ENCODE data around the gene TGFBR3.
A peak's percentile ranks its signal among the peaks of the same experiment; 100 is the strongest.

The TGFBR3 gene

DNA sequence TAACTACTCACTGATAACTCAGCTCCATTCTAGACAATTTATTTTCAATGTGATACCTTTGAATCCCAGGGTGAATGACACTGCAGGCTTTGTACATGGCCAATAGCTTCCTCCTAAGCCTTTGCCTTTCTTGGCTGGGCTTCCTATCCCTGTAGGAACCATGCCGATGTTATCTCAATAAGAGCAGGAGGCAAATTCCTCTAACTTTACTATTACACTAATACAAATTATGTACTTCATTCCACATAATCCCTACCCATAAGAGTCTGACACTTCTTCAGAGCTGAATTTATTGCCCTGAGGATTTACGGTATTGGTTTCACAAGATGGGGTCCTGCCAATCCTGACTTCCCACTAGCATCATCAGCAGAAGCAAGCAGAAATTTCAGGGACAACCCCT is 14.0 kb downstream of the TGFBR3 start:
- 81% methylated on average over 2 of the region's 2 CpGs for WGBS
- no peak overlapping the region for H2BK15ac ChIP-seq (ENCODE audit: low read depth, poor library complexity, severe bottlenecking)
- no peak overlapping the region for H2BK5ac ChIP-seq (ENCODE audit: low read depth, low read length, poor library complexity, severe bottlenecking)
- DNase-seq = no peak
- H2BK120ac ChIP-seq (ENCODE audit: low read depth, low read length) = no peak overlapping the region
- peak overlapping the region; percentile 23 for H3K9ac ChIP-seq (ENCODE audit: low read length)
- no peak overlapping the region for H3K18ac ChIP-seq (ENCODE audit: low read depth in 1 of 2, low read length in 2 of 2)
- no peak overlapping the region for H4K91ac ChIP-seq (ENCODE audit: low read length)
- peaks cover 55% of the 10 kb centered on the region for H3K79me1 ChIP-seq (replicated peaks; ENCODE audit: low read length, poor library complexity, severe bottlenecking)
- H3K4me3 ChIP-seq (ENCODE audit: insufficient read depth in 1 of 2, low read depth in 1 of 2, low read length in 2 of 2) = peak overlapping the region in 1 of 2 experiments; percentile 44
- no peak overlapping the region for H3K23ac ChIP-seq (ENCODE audit: low read length in 2 of 2)
- H2AFZ ChIP-seq (ENCODE audit: low read depth, low read length) = no peak overlapping the region
- no peaks in the 10 kb centered on the region for H3K27me3 ChIP-seq (ENCODE audit: control insufficient read depth in 1 of 2, insufficient read depth in 1 of 2, low read length in 2 of 2)
- no peak overlapping the region for H4K8ac ChIP-seq (ENCODE audit: low read length)
- H3K9me3 ChIP-seq (ENCODE audit: control insufficient read depth, low read length) = no peaks in the 10 kb centered on the region
- peaks cover 8% of the 10 kb centered on the region for H3K4me1 ChIP-seq (ENCODE audit: control insufficient read depth, insufficient read depth, low read depth, low read length)
- no peak overlapping the region for H3K4me2 ChIP-seq (ENCODE audit: low read length, poor library complexity, severe bottlenecking)
- H2BK12ac ChIP-seq (ENCODE audit: low read length in 2 of 2) = no peak overlapping the region
- H3K27ac ChIP-seq (ENCODE audit: low read length, poor library complexity, severe bottlenecking) = no peak overlapping the region
- H2AK5ac ChIP-seq (ENCODE audit: low read length, severe bottlenecking) = no peak overlapping the region
- H3K4ac ChIP-seq (ENCODE audit: low read depth in 1 of 2, low read length in 2 of 2) = no peak overlapping the region
- peaks cover 0 to 45% of the 10 kb centered on the region in 2 experiments for H3K36me3 ChIP-seq (ENCODE audit: control insufficient read depth in 1 of 2, insufficient read depth in 2 of 2, low read depth in 1 of 2, low read length in 2 of 2)
- H3K14ac ChIP-seq (ENCODE audit: low read length in 2 of 2) = no peak overlapping the region

DNA sequence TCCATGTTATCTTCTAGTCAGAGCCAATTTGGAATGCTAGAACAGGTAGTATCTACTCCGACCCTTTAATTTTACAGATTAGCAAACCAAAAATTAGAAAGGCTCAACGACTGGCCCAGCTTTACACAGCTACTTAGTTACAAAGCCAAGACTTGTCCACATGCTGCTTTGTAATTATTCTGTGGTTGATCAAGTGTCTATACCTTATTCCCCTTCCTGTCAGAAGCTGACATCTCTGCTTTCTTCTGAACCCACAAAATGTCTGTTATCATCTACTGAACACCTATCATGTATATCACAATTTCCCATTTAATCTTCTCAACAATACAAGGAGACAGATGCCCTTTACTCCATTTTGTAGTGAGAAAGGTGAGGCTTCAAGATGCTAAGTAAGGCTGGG is 15.6 kb downstream of the TGFBR3 start:
- DNase-seq = no peak
- no peak overlapping the region for H2BK15ac ChIP-seq (ENCODE audit: low read depth, poor library complexity, severe bottlenecking)
- no peak overlapping the region for H3K23ac ChIP-seq (ENCODE audit: low read length in 2 of 2)
- no peak overlapping the region for H3K4me2 ChIP-seq (ENCODE audit: low read length, poor library complexity, severe bottlenecking)
- no peaks in the 10 kb centered on the region for H3K27me3 ChIP-seq (ENCODE audit: control insufficient read depth in 1 of 2, insufficient read depth in 1 of 2, low read length in 2 of 2)
- no peaks in the 10 kb centered on the region for H3K9me3 ChIP-seq (ENCODE audit: control insufficient read depth, low read length)
- no peak overlapping the region for H2BK5ac ChIP-seq (ENCODE audit: low read depth, low read length, poor library complexity, severe bottlenecking)
- H3K36me3 ChIP-seq (ENCODE audit: control insufficient read depth in 1 of 2, insufficient read depth in 2 of 2, low read depth in 1 of 2, low read length in 2 of 2) = peaks cover 0 to 51% of the 10 kb centered on the region in 2 experiments
- no peak overlapping the region for H3K9ac ChIP-seq (ENCODE audit: low read length)
- no peak overlapping the region for H3K18ac ChIP-seq (ENCODE audit: low read depth in 1 of 2, low read length in 2 of 2)
- no peak overlapping the region for H2AFZ ChIP-seq (ENCODE audit: low read depth, low read length)
- H2AK5ac ChIP-seq (ENCODE audit: low read length, severe bottlenecking) = no peak overlapping the region
- peaks cover 51% of the 10 kb centered on the region for H3K79me1 ChIP-seq (replicated peaks; ENCODE audit: low read length, poor library complexity, severe bottlenecking)
- H4K8ac ChIP-seq (ENCODE audit: low read length) = no peak overlapping the region
- no peak overlapping the region for H3K14ac ChIP-seq (ENCODE audit: low read length in 2 of 2)
- H2BK12ac ChIP-seq (ENCODE audit: low read length in 2 of 2) = no peak overlapping the region
- peaks cover 8% of the 10 kb centered on the region for H3K4me1 ChIP-seq (ENCODE audit: control insufficient read depth, insufficient read depth, low read depth, low read length)
- H2BK120ac ChIP-seq (ENCODE audit: low read depth, low read length) = no peak overlapping the region
- H4K91ac ChIP-seq (ENCODE audit: low read length) = no peak overlapping the region
- 100% methylated on average over 2 of the region's 2 CpGs for WGBS
- no peak overlapping the region for H3K4ac ChIP-seq (ENCODE audit: low read depth in 1 of 2, low read length in 2 of 2)
- no peak overlapping the region for H3K27ac ChIP-seq (ENCODE audit: low read length, poor library complexity, severe bottlenecking)
- H3K4me3 ChIP-seq (ENCODE audit: insufficient read depth in 1 of 2, low read depth in 1 of 2, low read length in 2 of 2) = no peak overlapping the region

DNA sequence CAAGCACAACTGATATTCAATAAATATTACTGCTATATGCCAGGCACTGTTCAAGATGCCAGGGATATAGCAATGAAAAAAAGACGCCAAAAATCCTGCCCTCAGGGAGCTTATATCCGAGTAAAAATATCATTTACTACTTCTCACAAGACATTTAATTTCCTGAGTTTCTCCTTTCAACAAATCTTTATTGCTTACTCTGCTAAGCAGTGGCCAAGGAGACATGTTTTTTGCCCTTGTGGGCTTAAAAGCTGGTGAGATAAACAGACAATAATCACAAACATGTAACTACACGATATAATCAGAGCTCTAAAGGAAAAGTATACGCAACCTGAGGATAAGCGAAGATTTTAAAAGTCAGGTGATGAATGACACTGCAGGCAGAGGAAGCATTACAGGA is 19.5 kb downstream of the TGFBR3 start:
- H2BK120ac ChIP-seq (ENCODE audit: low read depth, low read length) = no peak overlapping the region
- no peak for DNase-seq
- H3K4ac ChIP-seq (ENCODE audit: low read depth in 1 of 2, low read length in 2 of 2) = no peak overlapping the region
- peak overlapping the region; percentile 31 for H3K9ac ChIP-seq (ENCODE audit: low read length)
- H3K27ac ChIP-seq (ENCODE audit: low read length, poor library complexity, severe bottlenecking) = no peak overlapping the region
- H3K36me3 ChIP-seq (ENCODE audit: control insufficient read depth in 1 of 2, insufficient read depth in 2 of 2, low read depth in 1 of 2, low read length in 2 of 2) = peaks cover 0 to 56% of the 10 kb centered on the region in 2 experiments
- no peak overlapping the region for H2BK5ac ChIP-seq (ENCODE audit: low read depth, low read length, poor library complexity, severe bottlenecking)
- no peaks in the 10 kb centered on the region for H3K9me3 ChIP-seq (ENCODE audit: control insufficient read depth, low read length)
- H2BK15ac ChIP-seq (ENCODE audit: low read depth, poor library complexity, severe bottlenecking) = no peak overlapping the region
- H3K4me3 ChIP-seq (ENCODE audit: insufficient read depth in 1 of 2, low read depth in 1 of 2, low read length in 2 of 2) = no peak overlapping the region
- 96% methylated on average over 5 of the region's 5 CpGs for WGBS
- H3K79me1 ChIP-seq (replicated peaks; ENCODE audit: low read length, poor library complexity, severe bottlenecking) = peaks cover 42% of the 10 kb centered on the region
- no peak overlapping the region for H4K8ac ChIP-seq (ENCODE audit: low read length)
- H3K4me1 ChIP-seq (ENCODE audit: control insufficient read depth, insufficient read depth, low read depth, low read length) = peaks cover 4% of the 10 kb centered on the region
- no peak overlapping the region for H2BK12ac ChIP-seq (ENCODE audit: low read length in 2 of 2)
- no peak overlapping the region for H3K14ac ChIP-seq (ENCODE audit: low read length in 2 of 2)
- no peak overlapping the region for H2AFZ ChIP-seq (ENCODE audit: low read depth, low read length)
- H3K23ac ChIP-seq (ENCODE audit: low read length in 2 of 2) = no peak overlapping the region
- H3K27me3 ChIP-seq (ENCODE audit: control insufficient read depth in 1 of 2, insufficient read depth in 1 of 2, low read length in 2 of 2) = no peaks in the 10 kb centered on the region
- no peak overlapping the region for H3K4me2 ChIP-seq (ENCODE audit: low read length, poor library complexity, severe bottlenecking)
- no peak overlapping the region for H3K18ac ChIP-seq (ENCODE audit: low read depth in 1 of 2, low read length in 2 of 2)
- no peak overlapping the region for H2AK5ac ChIP-seq (ENCODE audit: low read length, severe bottlenecking)
- H4K91ac ChIP-seq (ENCODE audit: low read length) = no peak overlapping the region

DNA sequence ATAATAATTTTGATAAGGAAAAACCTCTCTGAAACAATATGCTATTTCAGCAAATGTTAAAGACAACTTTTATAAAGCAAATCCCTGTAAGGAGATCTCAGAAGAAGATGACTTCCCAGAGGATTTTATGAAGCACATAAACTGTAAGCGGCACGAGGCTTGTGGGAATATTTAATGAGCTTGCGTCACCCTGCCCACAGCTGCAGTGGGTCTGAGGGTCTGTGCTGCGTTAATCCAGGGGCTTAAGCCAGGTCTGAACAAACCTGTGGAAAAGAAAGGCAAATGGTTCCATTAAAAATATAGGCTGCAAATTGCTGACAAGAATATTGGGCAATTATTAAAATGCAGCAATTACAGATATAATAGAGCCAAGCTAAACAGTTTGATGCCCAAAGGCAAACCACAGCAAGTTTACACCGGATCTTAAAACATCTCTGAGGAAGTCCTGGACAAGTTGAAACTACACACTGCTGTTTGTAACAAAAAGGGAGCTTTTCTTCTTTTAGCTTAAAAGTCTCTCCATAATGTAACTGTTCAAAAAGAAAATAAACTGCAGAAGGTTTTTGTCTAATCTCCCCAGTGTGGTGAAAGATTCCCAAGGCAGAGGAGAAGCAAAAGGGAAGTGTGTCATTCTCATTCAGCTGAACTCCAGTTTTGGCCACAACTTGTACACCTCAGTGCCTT is 21.8 kb downstream of the TGFBR3 start:
- peak overlapping the region in 1 of 2 experiments; percentile 63 for H2BK12ac ChIP-seq (ENCODE audit: low read length in 2 of 2)
- 75% methylated on average over 5 of the region's 5 CpGs for WGBS
- H2AK5ac ChIP-seq (ENCODE audit: low read length, severe bottlenecking) = no peak overlapping the region
- no peak overlapping the region for H4K91ac ChIP-seq (ENCODE audit: low read length)
- H3K4me3 ChIP-seq (ENCODE audit: insufficient read depth in 1 of 2, low read depth in 1 of 2, low read length in 2 of 2) = peak overlapping the region in 1 of 2 experiments; percentile 19
- H2BK120ac ChIP-seq (ENCODE audit: low read depth, low read length) = no peak overlapping the region
- no peaks in the 10 kb centered on the region for H3K27me3 ChIP-seq (ENCODE audit: control insufficient read depth in 1 of 2, insufficient read depth in 1 of 2, low read length in 2 of 2)
- no peak overlapping the region for H3K23ac ChIP-seq (ENCODE audit: low read length in 2 of 2)
- no peak overlapping the region for H3K4ac ChIP-seq (ENCODE audit: low read depth in 1 of 2, low read length in 2 of 2)
- H3K4me1 ChIP-seq (ENCODE audit: control insufficient read depth, insufficient read depth, low read depth, low read length) = peaks cover 4% of the 10 kb centered on the region
- H3K14ac ChIP-seq (ENCODE audit: low read length in 2 of 2) = no peak overlapping the region
- H3K9ac ChIP-seq (ENCODE audit: low read length) = peak overlapping the region; percentile 71
- no peak overlapping the region for H2AFZ ChIP-seq (ENCODE audit: low read depth, low read length)
- peak; percentile 28 for DNase-seq
- peaks cover 3 to 64% of the 10 kb centered on the region in 2 experiments for H3K36me3 ChIP-seq (ENCODE audit: control insufficient read depth in 1 of 2, insufficient read depth in 2 of 2, low read depth in 1 of 2, low read length in 2 of 2)
- H3K27ac ChIP-seq (ENCODE audit: low read length, poor library complexity, severe bottlenecking) = no peak overlapping the region
- H3K79me1 ChIP-seq (replicated peaks; ENCODE audit: low read length, poor library complexity, severe bottlenecking) = peaks cover 34% of the 10 kb centered on the region
- H4K8ac ChIP-seq (ENCODE audit: low read length) = no peak overlapping the region
- no peak overlapping the region for H2BK5ac ChIP-seq (ENCODE audit: low read depth, low read length, poor library complexity, severe bottlenecking)
- no peak overlapping the region for H2BK15ac ChIP-seq (ENCODE audit: low read depth, poor library complexity, severe bottlenecking)
- peak overlapping the region in 1 of 2 experiments; percentile 52 for H3K18ac ChIP-seq (ENCODE audit: low read depth in 1 of 2, low read length in 2 of 2)
- H3K9me3 ChIP-seq (ENCODE audit: control insufficient read depth, low read length) = no peaks in the 10 kb centered on the region
- H3K4me2 ChIP-seq (ENCODE audit: low read length, poor library complexity, severe bottlenecking) = no peak overlapping the region

Measured in mesenchymal stem cell (in vitro differentiated cells and primary cell).